Measurements from ENCODE around the gene FAM78A. TPM values are rescaled to one million over a fixed set of nuclear protein-coding genes. Genes with fewer than 3 reads are reported as not detected.
A peak's percentile ranks its signal among the peaks of the same experiment; 100 is the strongest.

FAM78A gene
- total and polyA plus RNA-seq, 10 donors, result 17.0 to 40.3 (median 28.5) TPM

GRCh38 chr9:131234799-131235479 lies 41.4 kb downstream of the FAM78A start:
- TF ChIP-seq POLR2A (IDR thresholded peaks at IDR 0.05) (no peak), CTCF (IDR thresholded peaks at IDR 0.05 in 8 of 11, conservative IDR thresholded peaks at IDR 0.05 in 3 of 11) (no peak), POLR2AphosphoS5 (IDR thresholded peaks at IDR 0.05) (no peak)
- Histone ChIP-seq H3K27ac (peak overlapping the region in 4 of 8 donors; percentile 47 to 77 (median 68)), H3K36me3 (peaks cover 6 to 67% (median 54%) of the 10 kb centered on the region in 6 donors), H3K4me3 (no peak overlapping the region), H3K4me1 (peaks cover 7 to 79% (median 39%) of the 10 kb centered on the region in 6 donors), H3K9me3 (no peaks in the 10 kb centered on the region), H3K27me3 (replicated peaks in 1 of 7) (no peaks in the 10 kb centered on the region)
- 88 to 94% (median 92%) methylated on average over 14 to 16 of the region's 16 CpGs for WGBS, 5 donors
- no peak for DNase-seq
- intact Hi-C loops (cut with DNase I; ENCODE audit: low total_unique reads), result loop anchor here (10.0 kb wide), 1 partner anchor 50 kb away; the partner anchor contains the start of gene PLPP7

GRCh38 chr9:131233995-131234394 lies 42.3 kb downstream of the FAM78A start:
- Histone ChIP-seq H3K36me3 (peaks cover 6 to 76% (median 58%) of the 10 kb centered on the region in 6 donors), H3K4me1 (peaks cover 7 to 79% (median 35%) of the 10 kb centered on the region in 6 donors), H3K27ac (peak overlapping the region in 7 of 8 donors; percentile 35 to 77 (median 60)), H3K4me3 (peak overlapping the region in 1 of 8 donors; percentile 3), H3K9me3 (no peaks in the 10 kb centered on the region), H3K27me3 (replicated peaks in 1 of 7) (no peaks in the 10 kb centered on the region)
- TF ChIP-seq POLR2A (IDR thresholded peaks at IDR 0.05) (no peak), POLR2AphosphoS5 (IDR thresholded peaks at IDR 0.05) (peak in 1 of 3 donors; percentile 6), CTCF (IDR thresholded peaks at IDR 0.05 in 8 of 11, conservative IDR thresholded peaks at IDR 0.05 in 3 of 11) (no peak)
- no peak for DNase-seq
- intact Hi-C loops (cut with DNase I; ENCODE audit: low total_unique reads), result loop anchor here (10.0 kb wide), 1 partner anchor 51 kb away; the partner anchor contains the start of gene PLPP7
- 76 to 92% (median 89%) methylated on average over 8 to 9 of the region's 9 CpGs for WGBS, 5 donors

- H3K9me3 ChIP-seq, result no peaks in the 10 kb centered on the region
- H3K27ac ChIP-seq, result peak overlapping the region in 7 of 8 donors; percentile 35 to 77 (median 60)
- no peaks in the 10 kb centered on the region for H3K27me3 ChIP-seq (replicated peaks in 1 of 7)
- DNase-seq, result no peak
- peaks cover 6 to 79% (median 32%) of the 10 kb centered on the region in 6 donors for H3K4me1 ChIP-seq
- 82 to 86% (median 84%) methylated on average over 11 of the region's 11 CpGs for WGBS, 5 donors
- H3K36me3 ChIP-seq, result peaks cover 6 to 80% (median 58%) of the 10 kb centered on the region in 6 donors
- intact Hi-C loops (cut with DNase I; ENCODE audit: low total_unique reads), result loop anchor here (10.0 kb wide), 1 partner anchor 51 kb away; the partner anchor contains the start of gene PLPP7
- TF ChIP-seq POLR2AphosphoS5 (IDR thresholded peaks at IDR 0.05) (no peak), POLR2A (IDR thresholded peaks at IDR 0.05) (no peak), CTCF (IDR thresholded peaks at IDR 0.05 in 8 of 11, conservative IDR thresholded peaks at IDR 0.05 in 3 of 11) (no peak)
- peak overlapping the region in 1 of 8 donors; percentile 3 for H3K4me3 ChIP-seq
Measured at GRCh38 chr9:131233556-131233955, 42.8 kb downstream of the FAM78A start.

GRCh38 chr9:131228988-131229387 lies 47.3 kb downstream of the FAM78A start:
- H3K9me3 ChIP-seq, result no peaks in the 10 kb centered on the region
- intact Hi-C loops (cut with DNase I; ENCODE audit: low total_unique reads), result no loop called here
- no peaks in the 10 kb centered on the region for H3K27me3 ChIP-seq (replicated peaks in 1 of 7)
- H3K4me1 ChIP-seq, result peaks cover 3 to 68% (median 30%) of the 10 kb centered on the region in 6 donors
- 80 to 88% (median 83%) methylated on average over 8 of the region's 8 CpGs for WGBS, 5 donors
- H3K27ac ChIP-seq, result peak overlapping the region in 5 of 8 donors; percentile 60 to 90 (median 80)
- peaks cover 6 to 86% (median 51%) of the 10 kb centered on the region in 6 donors for H3K36me3 ChIP-seq
- DNase-seq, result no peak
- peak overlapping the region in 6 of 8 donors; percentile 9 to 65 (median 38) for H3K4me3 ChIP-seq
- TF ChIP-seq CTCF (IDR thresholded peaks at IDR 0.05 in 8 of 11, conservative IDR thresholded peaks at IDR 0.05 in 3 of 11), result no peak
- TF ChIP-seq POLR2AphosphoS5 (IDR thresholded peaks at IDR 0.05), result no peak
- TF ChIP-seq POLR2A (IDR thresholded peaks at IDR 0.05), result no peak

All from spleen (tissue), 11 donors.